Activated naive CD4-positive, alpha-beta T cell treated with anti-CD3 and anti-CD28 coated beads, Interleukin-2, amount 50 U/mL, for 16 hours (primary cell): ENCODE measurements around the gene FAM174C.

ENCODE experiments used
- DNase-seq: peaks from one replicate; pipeline ENCODE4 v3.0.0-alpha.2; 2020

Gene FAM174C

GRCh38 chr19:1275260-1275975 is at the start of gene FAM174C:
Gene FAM174C, plus strand, starts transcription at chr19:1275530. Its CDS starts 20 bp downstream, at chr19:1275550.
- DNase-seq: peak; percentile 95

- DNase-seq: no peak
Observed at GRCh38 chr19:1226227-1226518, 49.2 kb upstream of the FAM174C start.

- no peak for DNase-seq
Observed at GRCh38 chr19:1226522-1227303, 48.6 kb upstream of the FAM174C start.

- no peak for DNase-seq
Observed at GRCh38 chr19:1227304-1228054, 47.9 kb upstream of the FAM174C start.

GRCh38 chr19:1228161-1228957 is 47.0 kb upstream of the FAM174C start:
- DNase-seq: no peak

GRCh38 chr19:1229056-1229923 is 46.0 kb upstream of the FAM174C start:
- DNase-seq: no peak

- no peak for DNase-seq
Observed at GRCh38 chr19:1229924-1230782, 45.2 kb upstream of the FAM174C start.

- no peak for DNase-seq
Observed at GRCh38 chr19:1230783-1231489, 44.4 kb upstream of the FAM174C start.

- no peak for DNase-seq
Observed at GRCh38 chr19:1231729-1232637, 43.3 kb upstream of the FAM174C start.

GRCh38 chr19:1232652-1233072 is 42.7 kb upstream of the FAM174C start:
- no peak for DNase-seq

GRCh38 chr19:1233115-1233667 is 42.1 kb upstream of the FAM174C start:
- DNase-seq: no peak

- no peak for DNase-seq
Observed at GRCh38 chr19:1234051-1234954, 41.0 kb upstream of the FAM174C start.

GRCh38 chr19:1234955-1235380 is 40.4 kb upstream of the FAM174C start:
- DNase-seq: no peak

- DNase-seq: no peak
Observed at GRCh38 chr19:1235625-1236538, 39.4 kb upstream of the FAM174C start.

GRCh38 chr19:1236576-1236975 is 38.8 kb upstream of the FAM174C start:
- DNase-seq: no peak

GRCh38 chr19:1237027-1237659 is 38.2 kb upstream of the FAM174C start:
- DNase-seq: no peak
